ENCODE data around the gene AFAP1.

AFAP1 gene

DNA sequence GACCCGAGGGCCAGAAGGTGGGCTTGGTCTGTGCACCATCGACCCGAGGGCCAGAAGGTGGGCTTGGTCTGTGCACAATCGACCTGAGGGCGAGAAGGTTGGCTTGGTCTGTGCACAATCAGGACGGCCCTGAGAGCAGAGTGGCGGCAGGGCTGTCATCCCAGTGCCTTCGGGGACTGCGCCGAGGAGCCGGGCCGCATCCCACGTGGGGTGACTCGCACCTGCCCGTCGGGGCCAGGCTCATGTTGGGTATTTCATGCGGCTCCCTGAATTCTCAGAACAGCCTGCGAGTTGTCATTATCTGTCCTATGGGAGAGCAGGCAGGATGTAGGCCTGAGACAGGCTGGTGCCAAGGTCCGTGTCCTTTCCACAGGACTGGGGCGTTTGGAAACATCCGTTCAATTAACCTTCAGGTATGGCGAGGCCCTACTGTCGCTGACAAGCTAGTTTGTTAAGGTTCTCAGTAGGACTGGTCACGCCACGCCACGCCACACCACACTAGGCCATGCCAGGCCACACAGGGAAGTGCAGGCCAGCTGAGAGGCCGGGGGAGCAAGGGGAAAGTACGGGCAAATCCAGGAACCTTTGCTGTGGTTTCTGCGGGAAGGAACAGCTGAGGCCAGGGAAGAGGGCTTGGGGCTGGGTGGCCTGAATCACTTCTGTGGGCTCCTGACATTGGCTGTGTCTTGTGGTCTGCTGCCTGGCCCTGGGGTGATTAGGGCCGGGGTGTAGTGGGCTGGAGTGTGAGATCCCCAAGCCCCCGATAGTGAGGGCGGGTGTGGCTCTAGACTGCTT, 182.9 kb downstream of the AFAP1 start:
- H3K9me3 ChIP-seq (ENCODE audit: control insufficient read depth, insufficient read depth, low read depth, low read length): no peaks in the 10 kb centered on the region
- H3K4me3 ChIP-seq (ENCODE audit: low read depth, low read length): no peak overlapping the region
- ChIA-PET POLR2A (no interaction called here), CTCF (interaction anchor here (1.5 kb wide), 1 partner anchor 45 kb away, joined by 7 read pairs; no protein-coding TSS in a partner anchor)
- no peak overlapping the region; the same call in 1 of the 2 replicates for H3K27ac ChIP-seq (ENCODE audit: extremely low read depth, low read depth, low read length)
- no peaks in the 10 kb centered on the region for H3K36me3 ChIP-seq (ENCODE audit: control insufficient read depth in 2 of 2, insufficient read depth in 1 of 2, low read length in 2 of 2)
- TF ChIP-seq HOXC10 (CRISPR knock-in tag; IDR thresholded peaks at IDR 0.05): no peak
- no peaks in the 10 kb centered on the region; the same call in 1 of the 2 replicates for H3K4me1 ChIP-seq (ENCODE audit: control insufficient read depth, insufficient read depth, low read length)

- no peak overlapping the region for H3K4me3 ChIP-seq (ENCODE audit: low read depth, low read length)
- H3K36me3 ChIP-seq (ENCODE audit: control insufficient read depth in 2 of 2, insufficient read depth in 1 of 2, low read length in 2 of 2): no peaks in the 10 kb centered on the region
- H3K4me1 ChIP-seq (ENCODE audit: control insufficient read depth, insufficient read depth, low read length): no peaks in the 10 kb centered on the region; the same call in 1 of the 2 replicates
- no peak for TF ChIP-seq ZNF112 (tag by site-specific recombination; IDR thresholded peaks at IDR 0.05)
- TF ChIP-seq, protein P1, sequence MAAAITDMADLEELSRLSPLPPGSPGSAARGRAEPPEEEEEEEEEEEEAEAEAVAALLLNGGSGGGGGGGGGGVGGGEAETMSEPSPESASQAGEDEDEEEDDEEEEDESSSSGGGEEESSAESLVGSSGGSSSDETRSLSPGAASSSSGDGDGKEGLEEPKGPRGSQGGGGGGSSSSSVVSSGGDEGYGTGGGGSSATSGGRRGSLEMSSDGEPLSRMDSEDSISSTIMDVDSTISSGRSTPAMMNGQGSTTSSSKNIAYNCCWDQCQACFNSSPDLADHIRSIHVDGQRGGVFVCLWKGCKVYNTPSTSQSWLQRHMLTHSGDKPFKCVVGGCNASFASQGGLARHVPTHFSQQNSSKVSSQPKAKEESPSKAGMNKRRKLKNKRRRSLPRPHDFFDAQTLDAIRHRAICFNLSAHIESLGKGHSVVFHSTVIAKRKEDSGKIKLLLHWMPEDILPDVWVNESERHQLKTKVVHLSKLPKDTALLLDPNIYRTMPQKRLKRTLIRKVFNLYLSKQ (tag by site-specific recombination; IDR thresholded peaks at IDR 0.05; ENCODE audit: borderline replicate concordance): no peak
- no peak for TF ChIP-seq ZSCAN23 (tag by site-specific recombination; IDR thresholded peaks at IDR 0.05)
- no peak for TF ChIP-seq ZNF324 (tag by site-specific recombination; IDR thresholded peaks at IDR 0.05)
- TF ChIP-seq ZNF157 (tag by site-specific recombination; IDR thresholded peaks at IDR 0.05): no peak
- no peak for TF ChIP-seq ZNF626 (tag by site-specific recombination; IDR thresholded peaks at IDR 0.05)
- TF ChIP-seq ZNF544 (tag by site-specific recombination; IDR thresholded peaks at IDR 0.05): no peak
- TF ChIP-seq ZNF561 (tag by site-specific recombination; IDR thresholded peaks at IDR 0.05; ENCODE audit: borderline replicate concordance): no peak
- TF ChIP-seq ZNF140 (tag by site-specific recombination; IDR thresholded peaks at IDR 0.05): no peak
- TF ChIP-seq, protein P2, sequence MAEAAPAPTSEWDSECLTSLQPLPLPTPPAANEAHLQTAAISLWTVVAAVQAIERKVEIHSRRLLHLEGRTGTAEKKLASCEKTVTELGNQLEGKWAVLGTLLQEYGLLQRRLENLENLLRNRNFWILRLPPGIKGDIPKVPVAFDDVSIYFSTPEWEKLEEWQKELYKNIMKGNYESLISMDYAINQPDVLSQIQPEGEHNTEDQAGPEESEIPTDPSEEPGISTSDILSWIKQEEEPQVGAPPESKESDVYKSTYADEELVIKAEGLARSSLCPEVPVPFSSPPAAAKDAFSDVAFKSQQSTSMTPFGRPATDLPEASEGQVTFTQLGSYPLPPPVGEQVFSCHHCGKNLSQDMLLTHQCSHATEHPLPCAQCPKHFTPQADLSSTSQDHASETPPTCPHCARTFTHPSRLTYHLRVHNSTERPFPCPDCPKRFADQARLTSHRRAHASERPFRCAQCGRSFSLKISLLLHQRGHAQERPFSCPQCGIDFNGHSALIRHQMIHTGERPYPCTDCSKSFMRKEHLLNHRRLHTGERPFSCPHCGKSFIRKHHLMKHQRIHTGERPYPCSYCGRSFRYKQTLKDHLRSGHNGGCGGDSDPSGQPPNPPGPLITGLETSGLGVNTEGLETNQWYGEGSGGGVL (tag by site-specific recombination; IDR thresholded peaks at IDR 0.05): no peak
- TF ChIP-seq ZNF777 (tag by site-specific recombination; IDR thresholded peaks at IDR 0.05; ENCODE audit: borderline replicate concordance): no peak
- no peak for TF ChIP-seq HOXC10 (CRISPR knock-in tag; IDR thresholded peaks at IDR 0.05)
- no peak for TF ChIP-seq ZNF621 (tag by site-specific recombination; IDR thresholded peaks at IDR 0.05)
- TF ChIP-seq RBAK (tag by site-specific recombination; IDR thresholded peaks at IDR 0.05): no peak
- TF ChIP-seq ZNF521 (tag by site-specific recombination; IDR thresholded peaks at IDR 0.05): no peak
- TF ChIP-seq, protein P3, sequence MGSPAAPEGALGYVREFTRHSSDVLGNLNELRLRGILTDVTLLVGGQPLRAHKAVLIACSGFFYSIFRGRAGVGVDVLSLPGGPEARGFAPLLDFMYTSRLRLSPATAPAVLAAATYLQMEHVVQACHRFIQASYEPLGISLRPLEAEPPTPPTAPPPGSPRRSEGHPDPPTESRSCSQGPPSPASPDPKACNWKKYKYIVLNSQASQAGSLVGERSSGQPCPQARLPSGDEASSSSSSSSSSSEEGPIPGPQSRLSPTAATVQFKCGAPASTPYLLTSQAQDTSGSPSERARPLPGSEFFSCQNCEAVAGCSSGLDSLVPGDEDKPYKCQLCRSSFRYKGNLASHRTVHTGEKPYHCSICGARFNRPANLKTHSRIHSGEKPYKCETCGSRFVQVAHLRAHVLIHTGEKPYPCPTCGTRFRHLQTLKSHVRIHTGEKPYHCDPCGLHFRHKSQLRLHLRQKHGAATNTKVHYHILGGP (tag by site-specific recombination; IDR thresholded peaks at IDR 0.05): no peak
- no peak for TF ChIP-seq ZNF596 (tag by site-specific recombination; IDR thresholded peaks at IDR 0.05)
- TF ChIP-seq ELK4 (IDR thresholded peaks at IDR 0.05; ENCODE audit: borderline replicate concordance, low read depth, low read length): no peak
- TF ChIP-seq ZSCAN18 (tag by site-specific recombination; IDR thresholded peaks at IDR 0.05): no peak
- H3K27ac ChIP-seq (ENCODE audit: extremely low read depth, low read depth, low read length): no peak overlapping the region
- ChIA-PET CTCF (no interaction called here), POLR2A (no interaction called here)
- H3K9me3 ChIP-seq (ENCODE audit: control insufficient read depth, insufficient read depth, low read depth, low read length): no peaks in the 10 kb centered on the region
These were observed 183.6 kb downstream of the AFAP1 start for GRCh38 chr4:7756071-7756470.
